A549 (cell line): ENCODE results near the gene SPG11. TPM values are rescaled to one million over a fixed set of nuclear protein-coding genes. Genes with fewer than 3 reads are reported as not detected.

ENCODE experiments used
- ATAC-seq, 2 experiments: fragments of 200-7000 bp in 1 of 2; fragments of >200 bp in 1 of 2; cut with Nextera tagmentation in 1 of 2; cut with Tn5 transposase in 1 of 2; 3 replicates each; pipeline versions ENCODE4 v1.8.0 to v1.9.1; 2018 to 2020; ENCODE audit warnings: mild to moderate bottlenecking in 1 of 2, moderate library complexity in 1 of 2
- CTCF ChIA-PET: fragments of 300-600 bp; sonication (Branson Sonifier 250); formaldehyde crosslinking; extraction: SDS; loops from one replicate; lab custom pipeline; 2021; ENCODE audit warnings: antibody characterized with exemption, inconsistent platforms; lab: Yijun Ruan, JAX
- POLR2A ChIA-PET: fragments of 350-600 bp; formaldehyde crosslinking; extraction: SDS; loops from one replicate; lab custom pipeline; 2021; ENCODE audit warnings: antibody characterized with exemption, inconsistent platforms; lab: Yijun Ruan, JAX
- DNase-seq, 2 experiments: peaks; one replicate each; pipeline versions ENCODE4 v3.0.0 to v3.0.0-alpha.2; 2011 to 2016; ENCODE audit warnings: low read depth in 1 of 2, low spot score in 1 of 2
- FAIRE-seq: peaks from 2 replicates; lab custom pipeline; 2011; peaks lifted over from hg19 to GRCh38; lab: Jason Lieb, UNC
- H3K27ac ChIP-seq, 2 experiments: fragments of >200 bp; sonication (Bioruptor Twin); formaldehyde crosslinking; 3 replicates each; pipeline ENCODE4 v1.5.1; 2016 to 2017
- H3K4me1 ChIP-seq: fragments of >200 bp; sonication (Bioruptor Twin); formaldehyde crosslinking; 3 replicates; pipeline ENCODE4 v1.6.1; 2016
- H3K4me2 ChIP-seq: fragments of >200 bp; sonication (Bioruptor Twin); formaldehyde crosslinking; 3 replicates; pipeline ENCODE4 v1.6.1; 2016
- H3K4me3 ChIP-seq: fragments of >200 bp; sonication (Bioruptor Twin); formaldehyde crosslinking; 3 replicates; pipeline ENCODE4 v1.5.1; 2016
- H3K9me3 ChIP-seq: fragments of >200 bp; sonication (Bioruptor Twin); formaldehyde crosslinking; 3 replicates; pipeline ENCODE4 v1.6.1; 2016
- ATOH8 ChIP-seq: fragments of 250-450 bp; sonication (Bioruptor Pico); IDR thresholded peaks from 2 replicates; pipeline ENCODE4 v1.5.0; 2020; ENCODE audit warnings: low read depth, mild to moderate bottlenecking, moderate library complexity
- BHLHE40 ChIP-seq: IDR thresholded peaks from 2 replicates; pipeline ENCODE4 v1.6.1; 2012; ENCODE audit warnings: low read depth, low read length, inconsistent platforms
- CEBPB ChIP-seq, 2 experiments: fragments of >200 bp in 1 of 2; sonication (Bioruptor Twin) in 1 of 2; formaldehyde crosslinking in 1 of 2; IDR thresholded peaks; 2 replicates each; pipeline ENCODE4 v1.6.1; 2012 to 2016
- CHD4 ChIP-seq: fragments of 200-600 bp; sonication (generic); IDR thresholded peaks from 2 replicates; pipeline ENCODE4 v1.6.1; 2016; ENCODE audit warnings: antibody characterized with exemption, mild to moderate bottlenecking, borderline replicate concordance
- E2F6 ChIP-seq: IDR thresholded peaks from 2 replicates; pipeline ENCODE4 v1.6.1; 2012; ENCODE audit warnings: low read depth, borderline replicate concordance
- EHF ChIP-seq: fragments of 250-450 bp; sonication (Bioruptor Pico); IDR thresholded peaks from 2 replicates; pipeline ENCODE4 v1.5.0; 2020; ENCODE audit warnings: mild to moderate bottlenecking
- ELK1 ChIP-seq: fragments of 150-350 bp; IDR thresholded peaks from 2 replicates; pipeline ENCODE4 v1.6.1; 2014; ENCODE audit warnings: low read depth, mild to moderate bottlenecking, low read length
- EP300 ChIP-seq, 2 experiments: fragments of >200 bp; sonication (Bioruptor Twin); formaldehyde crosslinking; IDR thresholded peaks; 2 replicates in 1 of 2; 3 replicates in 1 of 2; pipeline ENCODE4 v1.6.1; 2016 to 2017
- ESRRA ChIP-seq: fragments of 150-350 bp; IDR thresholded peaks from 2 replicates; pipeline ENCODE4 v1.6.1; 2014; ENCODE audit warnings: mild to moderate bottlenecking, low read length, borderline replicate concordance
- FOSL2 ChIP-seq, 2 experiments: fragments of 450-650 bp in 1 of 2; fragments of >200 bp in 1 of 2; sonication (Bioruptor Twin) in 1 of 2; formaldehyde crosslinking; IDR thresholded peaks; 2 replicates each; pipeline versions ENCODE4 v1.5.0 to v1.6.1; 2016 to 2020; ENCODE audit warnings: mild to moderate bottlenecking in 1 of 2, moderate library complexity in 1 of 2
- HMGXB4 ChIP-seq: fragments of 250-450 bp; sonication (Bioruptor Pico); IDR thresholded peaks from 2 replicates; pipeline ENCODE4 v1.5.0; 2021; ENCODE audit warnings: mild to moderate bottlenecking, moderate library complexity, borderline replicate concordance
- HOXB5 ChIP-seq: fragments of 250-450 bp; sonication (Bioruptor Pico); IDR thresholded peaks from 2 replicates; pipeline ENCODE4 v1.5.0; 2020; ENCODE audit warnings: mild to moderate bottlenecking, moderate library complexity
- MAFK ChIP-seq: fragments of 450-650 bp; IDR thresholded peaks from 2 replicates; pipeline ENCODE4 v1.6.1; 2014; ENCODE audit not compliant: partially characterized antibody
- MAX ChIP-seq: IDR thresholded peaks from 2 replicates; pipeline ENCODE4 v1.6.1; 2012
- NPAS2 ChIP-seq: fragments of 250-450 bp; sonication (Bioruptor Pico); IDR thresholded peaks from 2 replicates; pipeline ENCODE4 v1.8.0; 2022; ENCODE audit warnings: mild to moderate bottlenecking, moderate library complexity, borderline replicate concordance
- NR3C1 ChIP-seq: fragments of >200 bp; sonication (Bioruptor Twin); formaldehyde crosslinking; IDR thresholded peaks from 3 replicates; pipeline ENCODE4 v1.6.1; 2017
- PBX3 ChIP-seq: IDR thresholded peaks from 2 replicates; pipeline ENCODE4 v1.6.1; 2012
- RNF2 ChIP-seq: fragments of 200-600 bp; sonication (generic); IDR thresholded peaks from 2 replicates; pipeline ENCODE4 v1.6.1; 2016; ENCODE audit warnings: low read depth, mild to moderate bottlenecking, antibody characterized with exemption, moderate library complexity, borderline replicate concordance
- USF2 ChIP-seq: fragments of 450-650 bp; IDR thresholded peaks from 2 replicates; pipeline ENCODE4 v1.6.1; 2014; ENCODE audit warnings: antibody characterized with exemption
- ZFP36 ChIP-seq: fragments of 450-650 bp; IDR thresholded peaks from 2 replicates; pipeline ENCODE4 v1.6.1; 2014; ENCODE audit warnings: borderline replicate concordance; ENCODE audit not compliant: partially characterized antibody
- ZNF302 ChIP-seq: fragments of 250-450 bp; sonication (Bioruptor Pico); IDR thresholded peaks from 2 replicates; pipeline ENCODE4 v1.9.0; 2021; ENCODE audit warnings: inconsistent platforms, mild to moderate bottlenecking, moderate library complexity
- ZSCAN20 ChIP-seq: fragments of 250-450 bp; sonication (Bioruptor Pico); IDR thresholded peaks from 2 replicates; pipeline ENCODE4 v1.8.0; 2022; ENCODE audit warnings: mild to moderate bottlenecking, moderate library complexity
- WGBS: methylation state at CpG from one replicate; pipeline ENCODE4 v1.1.6; 2017; ENCODE audit errors: missing lambda C conversion rate; 5-methylcytosine and 5-hydroxymethylcytosine counted together
- polyA plus RNA-seq, 4 experiments: library from polyadenylated mRNA; depleted of rRNA in 3 of 4; stranded (reverse); fragments of >200 nt; fragmentation: RNase III in 1 of 4; extraction: RNeasy Plus Mini Kit Qiagen cat#74134 plus additional on column Dnase treatment in 1 of 4; gene quantifications; 2 replicates in 3 of 4; 3 replicates in 1 of 4; pipeline ENCODE4 v1.2.3, GENCODE V29; 2011 to 2017

SPG11 gene
- polyA plus RNA-seq, 2 of the 4 experiments (the other 2 are of a cell fraction) = 7.6 to 26.9 TPM

GRCh38 chr15:44574734-44575133, 88.7 kb downstream of the SPG11 start:
- CTCF ChIA-PET = interaction anchor here (1.3 to 1.7 kb wide), 3 partner anchors 9 to 164 kb away, joined by 3 to 5 read pairs (median 5); no protein-coding TSS in a partner anchor
- Histone ChIP-seq H3K4me3 (no peak overlapping the region), H3K9me3 (no peaks in the 10 kb centered on the region), H3K27ac (no peak overlapping the region), H3K4me2 (no peak overlapping the region), H3K4me1 (no peaks in the 10 kb centered on the region)
- no peak for ATAC-seq
- DNase-seq = no peak
- no peak for TF ChIP-seq PBX3
- TF ChIP-seq MAFK = peak; percentile 6
- WGBS = 89% methylated on average over 1 of the region's 1 CpG
- FAIRE-seq = no peak
- POLR2A ChIA-PET = interaction anchor here (0.6 kb wide), 1 partner anchor 163 kb away, joined by 6 read pairs; no protein-coding TSS in a partner anchor

GRCh38 chr15:44573386-44573785, 90.1 kb downstream of the SPG11 start:
- DNase-seq = no peak

GRCh38 chr15:44570361-44570760, 93.1 kb downstream of the SPG11 start:
- Histone ChIP-seq H3K4me1 (no peaks in the 10 kb centered on the region), H3K9me3 (peaks cover 2% of the 10 kb centered on the region), H3K27ac (no peak overlapping the region), H3K4me3 (no peak overlapping the region), H3K4me2 (no peak overlapping the region)
- TF ChIP-seq ELK1 = no peak
- no peak for TF ChIP-seq FOSL2 (IDR thresholded peaks at IDR 0.05)
- TF ChIP-seq FOSL2 (CRISPR knock-in tag; IDR thresholded peaks at IDR 0.05) = no peak
- no peak for TF ChIP-seq ZNF302
- no peak for TF ChIP-seq MAFK
- TF ChIP-seq MAX = no peak
- TF ChIP-seq EP300 (IDR thresholded peaks at IDR 0.05) = no peak
- no peak for TF ChIP-seq NPAS2 (CRISPR knock-in tag)
- TF ChIP-seq NR3C1 = no peak
- no peak for TF ChIP-seq EHF (CRISPR knock-in tag)
- TF ChIP-seq HOXB5 (CRISPR knock-in tag) = no peak
- TF ChIP-seq E2F6 = no peak
- no peak for TF ChIP-seq ESRRA
- FAIRE-seq (no peak), DNase-seq (no peak), ATAC-seq (peak in 1 of 2 experiments; percentile 13; a peak in 3 of 6 replicates)
- ChIA-PET CTCF (interaction anchor here (4.4 kb wide), 1 partner anchor 9 kb away, joined by 22 read pairs; no protein-coding TSS in a partner anchor), POLR2A (no interaction called here)
- WGBS = 100% methylated on average over 4 of the region's 4 CpGs

More at GRCh38 chr15:44573386-44573785, 90.1 kb downstream of the SPG11 start:
- Histone ChIP-seq H3K4me1 (no peaks in the 10 kb centered on the region), H3K4me3 (no peak overlapping the region), H3K9me3 (no peaks in the 10 kb centered on the region), H3K27ac (no peak overlapping the region), H3K4me2 (no peak overlapping the region)
- ChIA-PET POLR2A (interaction anchor here (0.6 kb wide), 1 partner anchor 19 kb away, joined by 3 read pairs; no protein-coding TSS in a partner anchor), CTCF (interaction anchor here (1.4 kb wide), 1 partner anchor 12 kb away, joined by 3 read pairs; no protein-coding TSS in a partner anchor)
- TF ChIP-seq ZFP36 (no peak), ZNF302 (no peak), HMGXB4 (no peak), USF2 (no peak), FOSL2 (IDR thresholded peaks at IDR 0.05) (no peak), FOSL2 (CRISPR knock-in tag; IDR thresholded peaks at IDR 0.05) (no peak), CHD4 (no peak), ATOH8 (no peak), RNF2 (no peak), ZSCAN20 (CRISPR knock-in tag) (no peak), BHLHE40 (no peak), CEBPB (IDR thresholded peaks at IDR 0.05) (no peak)
- ATAC-seq = no peak
- no peak for FAIRE-seq
- 91% methylated on average over 6 of the region's 6 CpGs for WGBS
